Neuronal stem cell (in vitro differentiated cells): ENCODE data around the gene ZNF423.

Experiments
- DNase-seq: peaks from one replicate; pipeline ENCODE4 v3.0.0-alpha.2; 2013; ENCODE audit warnings: low spot score
- H2AFZ ChIP-seq: one replicate; pipeline ENCODE4 v1.6.1; 2013; ENCODE audit warnings: mild to moderate bottlenecking, low read length, inconsistent platforms
- H2AK5ac ChIP-seq: 2 replicates; pipeline ENCODE4 v1.6.1; 2013; ENCODE audit warnings: low read depth, mild to moderate bottlenecking, inconsistent platforms, low read length, moderate library complexity, mixed read lengths
- H2BK120ac ChIP-seq: 2 replicates; pipeline ENCODE4 v1.6.1; 2013; ENCODE audit warnings: low read depth, mild to moderate bottlenecking, inconsistent platforms, low read length, moderate library complexity, mixed read lengths
- H2BK12ac ChIP-seq: one replicate; pipeline ENCODE4 v1.6.1; 2013; ENCODE audit warnings: low read length, inconsistent platforms
- H2BK15ac ChIP-seq: 2 replicates; pipeline ENCODE4 v1.6.1; 2013; ENCODE audit warnings: mild to moderate bottlenecking, low read length, inconsistent platforms, mixed read lengths
- H2BK5ac ChIP-seq: one replicate; pipeline ENCODE4 v1.6.1; 2013; ENCODE audit warnings: inconsistent platforms, mild to moderate bottlenecking, low read length, moderate library complexity
- H3K14ac ChIP-seq: one replicate; pipeline ENCODE4 v1.6.1; 2013; ENCODE audit warnings: low read length, inconsistent platforms
- H3K18ac ChIP-seq: 2 replicates; pipeline ENCODE4 v1.6.1; 2013; ENCODE audit warnings: low read length, inconsistent platforms
- H3K23ac ChIP-seq: 2 replicates; pipeline ENCODE4 v1.6.1; 2013; ENCODE audit warnings: low read depth, mild to moderate bottlenecking, mixed read lengths, low read length, inconsistent platforms; ENCODE audit not compliant: poor library complexity
- H3K27ac ChIP-seq: replicated peaks from 3 replicates; pipeline ENCODE4 v1.5.1; 2013; ENCODE audit warnings: low read length, inconsistent platforms
- H3K27me3 ChIP-seq, 3 experiments: 2 replicates each; pipeline ENCODE4 v1.6.1; 2013; ENCODE audit warnings: low read length in 3 of 3, mild to moderate bottlenecking in 2 of 3, inconsistent platforms in 1 of 3, low read depth in 1 of 3, mixed read lengths in 1 of 3, moderate library complexity in 1 of 3; ENCODE audit not compliant: control insufficient read depth in 3 of 3, insufficient read depth in 3 of 3
- H3K36me3 ChIP-seq, 2 donors: replicated peaks in 1 of 2; 2 replicates each; pipeline ENCODE4 v1.6.1; 2013; ENCODE audit warnings: low read length in 2 of 2; ENCODE audit not compliant: control insufficient read depth in 2 of 2, insufficient read depth in 2 of 2
- H3K4ac ChIP-seq: 2 replicates; pipeline ENCODE4 v1.6.1; 2013; ENCODE audit warnings: inconsistent platforms, mild to moderate bottlenecking, low read length, moderate library complexity
- H3K4me1 ChIP-seq, 2 donors: 1 replicate in 1 of 2; 2 replicates in 1 of 2; pipeline ENCODE4 v1.6.1; 2013; ENCODE audit warnings: low read length in 2 of 2, low read depth in 1 of 2; ENCODE audit not compliant: control insufficient read depth in 2 of 2, insufficient read depth in 1 of 2
- H3K4me2 ChIP-seq: one replicate; pipeline ENCODE4 v1.6.1; 2013; ENCODE audit warnings: mild to moderate bottlenecking, low read length, inconsistent platforms; ENCODE audit not compliant: insufficient read depth, poor library complexity, severe bottlenecking
- H3K4me3 ChIP-seq, 2 donors: 2 replicates each; pipeline ENCODE4 v1.5.1; 2013; ENCODE audit warnings: low read length in 2 of 2, mild to moderate bottlenecking in 2 of 2, inconsistent platforms in 1 of 2, moderate library complexity in 1 of 2
- H3K79me1 ChIP-seq: one replicate; pipeline ENCODE4 v1.6.1; 2013; ENCODE audit warnings: low read depth, mild to moderate bottlenecking, inconsistent platforms, low read length, moderate library complexity
- H3K9ac ChIP-seq: one replicate; pipeline ENCODE4 v1.6.1; 2013; ENCODE audit warnings: mild to moderate bottlenecking, low read depth, low read length, inconsistent platforms; ENCODE audit not compliant: poor library complexity
- H3K9me3 ChIP-seq, 2 donors: replicated peaks in 1 of 2; 2 replicates each; pipeline versions ENCODE3 to v1.6.1; 2013; ENCODE audit warnings: low read length in 2 of 2, mild to moderate bottlenecking in 2 of 2, inconsistent platforms in 1 of 2, low read depth in 1 of 2, mixed read lengths in 1 of 2, moderate library complexity in 1 of 2; ENCODE audit not compliant: control insufficient read depth in 2 of 2, insufficient read depth in 1 of 2
- H4K8ac ChIP-seq: one replicate; pipeline ENCODE4 v1.6.1; 2013; ENCODE audit warnings: low read depth, mild to moderate bottlenecking, inconsistent platforms, low read length, moderate library complexity
- H4K91ac ChIP-seq: one replicate; pipeline ENCODE4 v1.6.1; 2013; ENCODE audit warnings: low read length, low read depth, mild to moderate bottlenecking, inconsistent platforms; ENCODE audit not compliant: poor library complexity
- WGBS, 2 donors: extraction: QIAGEN DNeasy Blood & Tissue Kit; methylation state at CpG; one replicate each; pipeline ENCODE4 v1.1.7; 2013; ENCODE audit warnings: missing lambda C conversion rate in 2 of 2, mixed read lengths in 1 of 2; ENCODE audit not compliant: insufficient read length in 2 of 2, insufficient replicate concordance in 1 of 2; ENCODE audit errors: extremely low coverage in 2 of 2; 5-methylcytosine and 5-hydroxymethylcytosine counted together

Gene ZNF423

GRCh38 chr16:49775581-49775980, 80.3 kb downstream of the ZNF423 start:
- H3K4me2 ChIP-seq: no peak overlapping the region
- H4K91ac ChIP-seq: no peak overlapping the region
- no peak overlapping the region for H2BK12ac ChIP-seq
- H3K27ac ChIP-seq: no peak overlapping the region
- peaks cover 5 to 33% of the 10 kb centered on the region in 2 donors for H3K36me3 ChIP-seq
- H3K23ac ChIP-seq: no peak overlapping the region
- H3K4me1 ChIP-seq: peaks cover 28 to 36% of the 10 kb centered on the region in 2 donors
- H2BK5ac ChIP-seq: no peak overlapping the region
- no peak overlapping the region for H3K18ac ChIP-seq
- H3K4me3 ChIP-seq: peak overlapping the region in 1 of 2 donors; percentile 38
- H3K27me3 ChIP-seq: no peaks in the 10 kb centered on the region
- WGBS, 2 donors: no CpG with 5 or more reads among the region's 4 CpGs
- no peak overlapping the region for H3K9ac ChIP-seq
- H2BK120ac ChIP-seq: no peak overlapping the region
- H2BK15ac ChIP-seq: no peak overlapping the region
- no peak for DNase-seq
- H2AFZ ChIP-seq: peak overlapping the region; percentile 78
- H3K9me3 ChIP-seq: no peaks in the 10 kb centered on the region
- peaks cover 12% of the 10 kb centered on the region for H3K79me1 ChIP-seq
- H4K8ac ChIP-seq: no peak overlapping the region
- no peak overlapping the region for H3K4ac ChIP-seq
- no peak overlapping the region for H2AK5ac ChIP-seq
- H3K14ac ChIP-seq: no peak overlapping the region

GRCh38 chr16:49775018-49775417, 80.9 kb downstream of the ZNF423 start:
- Histone ChIP-seq H3K27me3 (no peaks in the 10 kb centered on the region), H2BK120ac (no peak overlapping the region), H2AK5ac (no peak overlapping the region), H3K4me3 (no peak overlapping the region), H2BK12ac (no peak overlapping the region), H3K36me3 (peaks cover 5 to 37% of the 10 kb centered on the region in 2 donors), H3K23ac (no peak overlapping the region), H3K4me1 (peaks cover 26 to 32% of the 10 kb centered on the region in 2 donors), H4K91ac (no peak overlapping the region), H3K4me2 (no peak overlapping the region), H2AFZ (no peak overlapping the region), H3K4ac (no peak overlapping the region), H3K18ac (no peak overlapping the region), H3K79me1 (peaks cover 8% of the 10 kb centered on the region), H3K9ac (no peak overlapping the region), H3K14ac (no peak overlapping the region), H2BK5ac (no peak overlapping the region), H2BK15ac (no peak overlapping the region), H3K9me3 (no peaks in the 10 kb centered on the region), H4K8ac (no peak overlapping the region), H3K27ac (no peak overlapping the region)
- no peak for DNase-seq
- WGBS, 2 donors: no CpG with 5 or more reads among the region's 4 CpGs

GRCh38 chr16:49773534-49774475, 82.1 kb downstream of the ZNF423 start:
- H3K4ac ChIP-seq: no peak overlapping the region

GRCh38 chr16:49767998-49768397, 87.9 kb downstream of the ZNF423 start:
- no peak overlapping the region for H3K4me3 ChIP-seq
- peak overlapping the region; percentile 85 for H3K18ac ChIP-seq
- H3K36me3 ChIP-seq: peaks cover 0 to 19% of the 10 kb centered on the region in 2 donors
- H4K8ac ChIP-seq: no peak overlapping the region
- DNase-seq: no peak
- H3K14ac ChIP-seq: no peak overlapping the region
- peaks cover 4% of the 10 kb centered on the region for H3K79me1 ChIP-seq
- no peak overlapping the region for H2AK5ac ChIP-seq
- no peak overlapping the region for H2BK12ac ChIP-seq
- H3K27ac ChIP-seq: no peak overlapping the region
- no peak overlapping the region for H2BK120ac ChIP-seq
- no peak overlapping the region for H2AFZ ChIP-seq
- H3K9ac ChIP-seq: no peak overlapping the region
- no peak overlapping the region for H2BK15ac ChIP-seq
- H3K4me1 ChIP-seq: peaks cover 0 to 7% of the 10 kb centered on the region in 2 donors
- peak overlapping the region; percentile 35 for H3K23ac ChIP-seq
- no CpG with 5 or more reads among the region's 23 CpGs for WGBS, 2 donors
- H3K27me3 ChIP-seq: no peaks in the 10 kb centered on the region
- no peak overlapping the region for H3K4me2 ChIP-seq
- no peak overlapping the region for H4K91ac ChIP-seq
- no peaks in the 10 kb centered on the region for H3K9me3 ChIP-seq
- no peak overlapping the region for H2BK5ac ChIP-seq
- H3K4ac ChIP-seq: no peak overlapping the region

More at GRCh38 chr16:49773534-49774475, 82.1 kb downstream of the ZNF423 start:
- peaks cover 5 to 33% of the 10 kb centered on the region in 2 donors for H3K36me3 ChIP-seq
- no peak overlapping the region for H3K4me2 ChIP-seq
- no peak overlapping the region for H4K8ac ChIP-seq
- no peak overlapping the region for H2BK120ac ChIP-seq
- DNase-seq: no peak
- no peak overlapping the region for H3K14ac ChIP-seq
- no peaks in the 10 kb centered on the region for H3K9me3 ChIP-seq
- H3K23ac ChIP-seq: no peak overlapping the region
- peaks cover 26 to 32% of the 10 kb centered on the region in 2 donors for H3K4me1 ChIP-seq
- no peak overlapping the region for H2AFZ ChIP-seq
- peak overlapping the region; percentile 27 for H2AK5ac ChIP-seq
- H2BK15ac ChIP-seq: no peak overlapping the region
- H2BK5ac ChIP-seq: no peak overlapping the region
- no peak overlapping the region for H3K4me3 ChIP-seq
- no peak overlapping the region for H4K91ac ChIP-seq
- H3K9ac ChIP-seq: peak overlapping the region; percentile 35
- H3K27ac ChIP-seq: no peak overlapping the region
- peak overlapping the region; percentile 49 for H3K18ac ChIP-seq
- H2BK12ac ChIP-seq: peak overlapping the region; percentile 18
- H3K79me1 ChIP-seq: peaks cover 5% of the 10 kb centered on the region
- no CpG with 5 or more reads among the region's 10 CpGs for WGBS, 2 donors
- no peaks in the 10 kb centered on the region for H3K27me3 ChIP-seq
